Measurements from ENCODE around the gene COG5. TPM values are rescaled to one million over a fixed set of nuclear protein-coding genes. Genes with fewer than 3 reads are reported as not detected.

The COG5 gene
- total and polyA plus RNA-seq, 10 of the 15 experiments (the other 5 are each of a cell fraction or from before 2014, with no cell fraction given) = 5.5 to 27.9 (median 15.6) TPM

- ATAC-seq = no peak
- no TSS peak for BruUV-seq (replicated peaks)
Observed at GRCh38 chr7:107203607-107204006, 360.1 kb downstream of the COG5 start.

GRCh38 chr7:107201795-107202450 is 361.8 kb downstream of the COG5 start:
- DNase-seq (ENCODE audit: low read depth, low spot score) (no peak), ATAC-seq (peak; percentile 92), FAIRE-seq (no peak)
- CTCF ChIA-PET = interaction anchor here (0.8 to 4.1 kb wide), 8 partner anchors 10 to 525 kb away, joined by 3 to 21 read pairs (median 6); partner anchors contain the start of gene HBP1
- WGBS (ENCODE audit: insufficient coverage, insufficient replicate concordance, low lambda C conversion rate, missing lambda C conversion rate) = 84% methylated on average over 4 of the region's 4 CpGs
- no peak overlapping the region for H3K4me2 ChIP-seq (ENCODE audit: control insufficient read depth, insufficient read depth)
- H3K4me1 ChIP-seq (ENCODE audit: control insufficient read depth, insufficient read depth, low read length) = no peaks in the 10 kb centered on the region
- H2AFZ ChIP-seq (ENCODE audit: control insufficient read depth, low read depth, low read length) = no peak overlapping the region
- RAD21 ChIA-PET (ENCODE audit: unreplicated experiment) = interaction anchor here (1.6 kb wide), 1 partner anchor 28 kb away, joined by 4 read pairs; no protein-coding TSS in a partner anchor
- H4K20me1 ChIP-seq (ENCODE audit: control insufficient read depth, insufficient read depth) = no peaks in the 10 kb centered on the region
- no TSS peak for BruUV-seq (replicated peaks)
- TF ChIP-seq SIN3A (IDR thresholded peaks at IDR 0.05; ENCODE audit: low read depth, low read length) (no peak), ATF2 (IDR thresholded peaks at IDR 0.05; ENCODE audit: low read length) (no peak), CTCF (IDR thresholded peaks at IDR 0.05 in 2 of 3, conservative IDR thresholded peaks at IDR 0.05 in 1 of 3; ENCODE audit: control insufficient read depth in 2 of 3, extremely low read depth in 1 of 3, insufficient read depth in 1 of 3, low read depth in 3 of 3, low read length in 3 of 3) (peak; percentile 38 to 60 (median 53); a peak in 5 of 6 replicates), SMC3 (IDR thresholded peaks at IDR 0.05; ENCODE audit: borderline replicate concordance, low read length) (peak; percentile 58), RAD51 (IDR thresholded peaks at IDR 0.05) (no peak), RAD21 (IDR thresholded peaks at IDR 0.05; ENCODE audit: insufficient read depth, low read depth, low read length) (peak; percentile 66)
- SMC1A ChIA-PET (ENCODE audit: uncharacterized antibody, unreplicated experiment) = interaction anchor here (0.7 to 2.7 kb wide), 8 partner anchors 8 to 539 kb away, joined by 3 to 13 read pairs (median 4); no protein-coding TSS in a partner anchor
- intact Hi-C loops (cut with micrococcal nuclease; ENCODE audit: unreplicated experiment) (loop anchor here (1.0 to 5.0 kb wide), 3 partner anchors 299 to 675 kb away; no protein-coding TSS in a partner anchor), in situ Hi-C loops (cut with MboI) (loop anchor here (10.0 kb wide), 1 partner anchor 523 kb away; no protein-coding TSS in a partner anchor)
- POLR2A ChIA-PET = interaction anchor here (0.6 kb wide), 1 partner anchor 568 kb away, joined by 3 read pairs; no protein-coding TSS in a partner anchor
- no peak overlapping the region for H3K27ac ChIP-seq (ENCODE audit: control insufficient read depth, insufficient read depth)
- H3K4me3 ChIP-seq = no peak overlapping the region
- H3K27me3 ChIP-seq (replicated peaks in 1 of 2; ENCODE audit: control insufficient read depth in 2 of 2, insufficient read depth in 2 of 2, low read length in 1 of 2) = no peaks in the 10 kb centered on the region
- H3K9ac ChIP-seq (ENCODE audit: control insufficient read depth, insufficient read depth, low read length) = no peak overlapping the region
- peaks cover 0 to 11% of the 10 kb centered on the region in 2 experiments; a peak in 2 of 4 replicates for H3K36me3 ChIP-seq (ENCODE audit: control insufficient read depth in 2 of 2, insufficient read depth in 2 of 2, low read length in 1 of 2)
- no peaks in the 10 kb centered on the region for H3K9me3 ChIP-seq (replicated peaks; ENCODE audit: control insufficient read depth, insufficient read depth, low read length)
- H3K79me2 ChIP-seq (ENCODE audit: control insufficient read depth, insufficient read depth, low read length) = no peaks in the 10 kb centered on the region

More at GRCh38 chr7:107203607-107204006, 360.1 kb downstream of the COG5 start:
- TF ChIP-seq NBN (IDR thresholded peaks at IDR 0.05) (no peak), CREM (IDR thresholded peaks at IDR 0.05; ENCODE audit: low read depth) (no peak), POU2F2 (IDR thresholded peaks at IDR 0.05; ENCODE audit: borderline replicate concordance, low read depth, low read length) (no peak), SIX5 (IDR thresholded peaks at IDR 0.05; ENCODE audit: low read depth, low read length, severe bottlenecking) (no peak), ZNF384 (IDR thresholded peaks at IDR 0.05; ENCODE audit: borderline replicate concordance, low read depth, low read length) (no peak), NR2C1 (IDR thresholded peaks at IDR 0.05) (no peak)
- CTCF ChIA-PET = interaction anchor here (0.7 to 4.1 kb wide), 4 partner anchors 8 to 298 kb away, joined by 3 to 21 read pairs (median 10); partner anchors contain the start of gene HBP1
- POLR2A ChIA-PET = no interaction called here
- WGBS (ENCODE audit: insufficient coverage, insufficient replicate concordance, low lambda C conversion rate, missing lambda C conversion rate) = 99% methylated on average over 7 of the region's 7 CpGs
- no peaks in the 10 kb centered on the region for H3K4me1 ChIP-seq (ENCODE audit: control insufficient read depth, insufficient read depth, low read length)
- RAD21 ChIA-PET (ENCODE audit: unreplicated experiment) = interaction anchor here (1.2 kb wide), 1 partner anchor 298 kb away, joined by 3 read pairs; no protein-coding TSS in a partner anchor
- H3K9ac ChIP-seq (ENCODE audit: control insufficient read depth, insufficient read depth, low read length) = no peak overlapping the region
- H3K79me2 ChIP-seq (ENCODE audit: control insufficient read depth, insufficient read depth, low read length) = no peaks in the 10 kb centered on the region
- no peaks in the 10 kb centered on the region for H3K27me3 ChIP-seq (replicated peaks in 1 of 2; ENCODE audit: control insufficient read depth in 2 of 2, insufficient read depth in 2 of 2, low read length in 1 of 2)
- no peaks in the 10 kb centered on the region for H4K20me1 ChIP-seq (ENCODE audit: control insufficient read depth, insufficient read depth)
- no peak overlapping the region for H3K4me2 ChIP-seq (ENCODE audit: control insufficient read depth, insufficient read depth)
- H2AFZ ChIP-seq (ENCODE audit: control insufficient read depth, low read depth, low read length) = no peak overlapping the region
- no peak overlapping the region for H3K4me3 ChIP-seq
- intact Hi-C loops (cut with micrococcal nuclease; ENCODE audit: unreplicated experiment) = loop anchor here (5.0 kb wide), 1 partner anchor 674 kb away; no protein-coding TSS in a partner anchor
- FAIRE-seq = no peak
- in situ Hi-C loops (cut with MboI) = loop anchor here (10.0 kb wide), 1 partner anchor 521 kb away; no protein-coding TSS in a partner anchor
- SMC1A ChIA-PET (ENCODE audit: uncharacterized antibody, unreplicated experiment) = interaction anchor here (0.8 to 2.6 kb wide), 5 partner anchors 9 to 29 kb away, joined by 3 to 10 read pairs (median 4); no protein-coding TSS in a partner anchor
- no peaks in the 10 kb centered on the region for H3K9me3 ChIP-seq (replicated peaks; ENCODE audit: control insufficient read depth, insufficient read depth, low read length)
- peaks cover 0 to 11% of the 10 kb centered on the region in 2 experiments; a peak in 2 of 4 replicates for H3K36me3 ChIP-seq (ENCODE audit: control insufficient read depth in 2 of 2, insufficient read depth in 2 of 2, low read length in 1 of 2)
- no peak for DNase-seq (ENCODE audit: low read depth, low spot score)
- H3K27ac ChIP-seq (ENCODE audit: control insufficient read depth, insufficient read depth) = no peak overlapping the region
